ENCODE measurements around the gene SERPINB3. TPM values are rescaled to one million over a fixed set of nuclear protein-coding genes. Genes with fewer than 3 reads are reported as not detected.

SERPINB3 gene
- total and polyA plus RNA-seq, 2 of the 13 experiments (the other 11 are each of a cell fraction or from before 2014, with no cell fraction given): not detected

- Histone ChIP-seq H3K79me2 (ENCODE audit: insufficient read depth, low read length) (no peaks in the 10 kb centered on the region), H3K36me3 (replicated peaks in 1 of 2; ENCODE audit: control insufficient read depth in 1 of 2, insufficient read depth in 2 of 2, low read length in 2 of 2) (no peaks in the 10 kb centered on the region), H3K4me2 (ENCODE audit: low read depth, low read length) (no peak overlapping the region), H3K4me3 (replicated peaks in 1 of 3; ENCODE audit: insufficient read depth in 1 of 3, low read depth in 2 of 3, low read length in 3 of 3) (no peak overlapping the region), H3K4me1 (ENCODE audit: insufficient read depth, low read length) (no peaks in the 10 kb centered on the region), H3K27me3 (ENCODE audit: control insufficient read depth in 1 of 2, insufficient read depth in 2 of 2, low read length in 2 of 2) (no peaks in the 10 kb centered on the region), H3K9me3 (ENCODE audit: low read length) (no peaks in the 10 kb centered on the region), H3K27ac (ENCODE audit: extremely low read length, insufficient read depth, low read length) (no peak overlapping the region), H4K20me1 (ENCODE audit: insufficient read depth, low read length) (no peaks in the 10 kb centered on the region), H2AFZ (ENCODE audit: low read length) (no peak overlapping the region), H3K9ac (ENCODE audit: insufficient read depth, low read depth, low read length) (no peak overlapping the region)
- no peak for DNase-seq (ENCODE audit: low spot score)
- no TSS peak for BruUV-seq (replicated peaks)
- ATAC-seq: no peak
- ChIA-PET POLR2A (no interaction called here), CTCF (ENCODE audit: low intra/inter-chr PET ratio, low total read pairs) (no interaction called here)
- FAIRE-seq: no peak
- in situ Hi-C loops (cut with HindIII; ENCODE audit: extremely low pct_ligation_motif_present, low pct_unique_long_range_greater_than_20kb) (no loop called here), intact Hi-C loops (cut with micrococcal nuclease; ENCODE audit: unreplicated experiment) (no loop called here)
- 21% methylated on average over 3 of the region's 4 CpGs for WGBS (ENCODE audit: low lambda C conversion rate)
- TF ChIP-seq EEA1 (CRISPR knock-in tag; IDR thresholded peaks at IDR 0.05; ENCODE audit: borderline replicate concordance): no peak
- no peak for TF ChIP-seq ZNF496 (CRISPR knock-in tag; IDR thresholded peaks at IDR 0.05; ENCODE audit: insufficient replicate concordance)
- no peak for TF ChIP-seq ZEB1 (IDR thresholded peaks at IDR 0.05; ENCODE audit: insufficient replicate concordance, low read depth)
- no peak for TF ChIP-seq KLF9 (CRISPR knock-in tag; IDR thresholded peaks at IDR 0.05; ENCODE audit: low read depth)
- TF ChIP-seq ZNF546 (CRISPR knock-in tag; conservative IDR thresholded peaks at IDR 0.05): no peak
- TF ChIP-seq ZNF605 (CRISPR knock-in tag; IDR thresholded peaks at IDR 0.05): no peak
- no peak for TF ChIP-seq ZFP82 (CRISPR knock-in tag; IDR thresholded peaks at IDR 0.05; ENCODE audit: borderline replicate concordance)
- TF ChIP-seq ZGPAT (CRISPR knock-in tag; IDR thresholded peaks at IDR 0.05): no peak
- no peak for TF ChIP-seq ZBTB4 (CRISPR knock-in tag; IDR thresholded peaks at IDR 0.05; ENCODE audit: borderline replicate concordance)
These were observed 48.3 kb downstream of the SERPINB3 start for GRCh38 chr18:63613420-63613819.
